Panc1 (cell line): ENCODE measurements around the gene C19orf38.

ENCODE experiments used
- POLR2AphosphoS5 ChIP-seq: IDR thresholded peaks from 2 replicates; pipeline ENCODE4 v1.6.1; 2012; ENCODE audit warnings: mild to moderate bottlenecking, low read depth, low read length, moderate library complexity
- SIN3A ChIP-seq: IDR thresholded peaks from 2 replicates; pipeline ENCODE4 v1.6.1; 2012; ENCODE audit warnings: low read depth, mild to moderate bottlenecking, low read length, moderate library complexity, borderline replicate concordance; ENCODE audit not compliant: insufficient read depth
- TF ChIP-seq, protein P1 (sequence below), 2 experiments: IDR thresholded peaks; 2 replicates each; pipeline ENCODE4 v1.6.1; 2011 to 2012; ENCODE audit warnings: low read depth in 2 of 2, control low read depth in 1 of 2, low read length in 1 of 2, mild to moderate bottlenecking in 1 of 2, moderate library complexity in 1 of 2; ENCODE audit not compliant: insufficient read depth in 1 of 2
- TF ChIP-seq, protein P2 (sequence below): fragments of 450-650 bp; IDR thresholded peaks from 2 replicates; pipeline ENCODE4 v1.5.1; 2017; ENCODE audit warnings: mild to moderate bottlenecking

GRCh38 chr19:10895363-10895762, 47.1 kb downstream of the C19orf38 start:
- TF ChIP-seq, protein P1, sequence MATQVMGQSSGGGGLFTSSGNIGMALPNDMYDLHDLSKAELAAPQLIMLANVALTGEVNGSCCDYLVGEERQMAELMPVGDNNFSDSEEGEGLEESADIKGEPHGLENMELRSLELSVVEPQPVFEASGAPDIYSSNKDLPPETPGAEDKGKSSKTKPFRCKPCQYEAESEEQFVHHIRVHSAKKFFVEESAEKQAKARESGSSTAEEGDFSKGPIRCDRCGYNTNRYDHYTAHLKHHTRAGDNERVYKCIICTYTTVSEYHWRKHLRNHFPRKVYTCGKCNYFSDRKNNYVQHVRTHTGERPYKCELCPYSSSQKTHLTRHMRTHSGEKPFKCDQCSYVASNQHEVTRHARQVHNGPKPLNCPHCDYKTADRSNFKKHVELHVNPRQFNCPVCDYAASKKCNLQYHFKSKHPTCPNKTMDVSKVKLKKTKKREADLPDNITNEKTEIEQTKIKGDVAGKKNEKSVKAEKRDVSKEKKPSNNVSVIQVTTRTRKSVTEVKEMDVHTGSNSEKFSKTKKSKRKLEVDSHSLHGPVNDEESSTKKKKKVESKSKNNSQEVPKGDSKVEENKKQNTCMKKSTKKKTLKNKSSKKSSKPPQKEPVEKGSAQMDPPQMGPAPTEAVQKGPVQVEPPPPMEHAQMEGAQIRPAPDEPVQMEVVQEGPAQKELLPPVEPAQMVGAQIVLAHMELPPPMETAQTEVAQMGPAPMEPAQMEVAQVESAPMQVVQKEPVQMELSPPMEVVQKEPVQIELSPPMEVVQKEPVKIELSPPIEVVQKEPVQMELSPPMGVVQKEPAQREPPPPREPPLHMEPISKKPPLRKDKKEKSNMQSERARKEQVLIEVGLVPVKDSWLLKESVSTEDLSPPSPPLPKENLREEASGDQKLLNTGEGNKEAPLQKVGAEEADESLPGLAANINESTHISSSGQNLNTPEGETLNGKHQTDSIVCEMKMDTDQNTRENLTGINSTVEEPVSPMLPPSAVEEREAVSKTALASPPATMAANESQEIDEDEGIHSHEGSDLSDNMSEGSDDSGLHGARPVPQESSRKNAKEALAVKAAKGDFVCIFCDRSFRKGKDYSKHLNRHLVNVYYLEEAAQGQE (IDR thresholded peaks at IDR 0.05; ENCODE audit: insufficient read depth in 1 of 2, low read depth in 2 of 2, low read length in 1 of 2) = no peak
- TF ChIP-seq, protein P2, sequence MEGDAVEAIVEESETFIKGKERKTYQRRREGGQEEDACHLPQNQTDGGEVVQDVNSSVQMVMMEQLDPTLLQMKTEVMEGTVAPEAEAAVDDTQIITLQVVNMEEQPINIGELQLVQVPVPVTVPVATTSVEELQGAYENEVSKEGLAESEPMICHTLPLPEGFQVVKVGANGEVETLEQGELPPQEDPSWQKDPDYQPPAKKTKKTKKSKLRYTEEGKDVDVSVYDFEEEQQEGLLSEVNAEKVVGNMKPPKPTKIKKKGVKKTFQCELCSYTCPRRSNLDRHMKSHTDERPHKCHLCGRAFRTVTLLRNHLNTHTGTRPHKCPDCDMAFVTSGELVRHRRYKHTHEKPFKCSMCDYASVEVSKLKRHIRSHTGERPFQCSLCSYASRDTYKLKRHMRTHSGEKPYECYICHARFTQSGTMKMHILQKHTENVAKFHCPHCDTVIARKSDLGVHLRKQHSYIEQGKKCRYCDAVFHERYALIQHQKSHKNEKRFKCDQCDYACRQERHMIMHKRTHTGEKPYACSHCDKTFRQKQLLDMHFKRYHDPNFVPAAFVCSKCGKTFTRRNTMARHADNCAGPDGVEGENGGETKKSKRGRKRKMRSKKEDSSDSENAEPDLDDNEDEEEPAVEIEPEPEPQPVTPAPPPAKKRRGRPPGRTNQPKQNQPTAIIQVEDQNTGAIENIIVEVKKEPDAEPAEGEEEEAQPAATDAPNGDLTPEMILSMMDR = no peak
- no peak for TF ChIP-seq POLR2AphosphoS5
- no peak for TF ChIP-seq SIN3A
